Stomach (tissue), 9 donors: ENCODE results near the gene SSC5D. TPM values are rescaled to one million over a fixed set of nuclear protein-coding genes. Genes with fewer than 3 reads are reported as not detected.

Experiments used
- DNase-seq, 2 donors: peaks; one replicate each; pipeline versions ENCODE4 v3.0.0 to v3.0.0-alpha.2; 2013 to 2019
- H3K27ac ChIP-seq, 5 donors: fragments of 200-600 bp in 4 of 5; sonication (generic) in 4 of 5; one replicate each; pipeline ENCODE4 v1.5.1; 2013 to 2019; ENCODE audit warnings: mild to moderate bottlenecking in 1 of 5, moderate library complexity in 1 of 5
- H3K27me3 ChIP-seq, 3 donors: fragments of 200-600 bp; sonication (generic); one replicate each; pipeline ENCODE4 v1.5.1; 2017 to 2019; ENCODE audit warnings: mixed run types in 1 of 3
- H3K36me3 ChIP-seq, 4 donors: fragments of 200-600 bp; sonication (generic); 1 replicate in 3 of 4; 2 replicates in 1 of 4; pipeline ENCODE4 v1.5.1; 2016 to 2019
- H3K4me1 ChIP-seq, 4 donors: fragments of 200-600 bp; sonication (generic); one replicate each; pipeline ENCODE4 v1.5.1; 2016 to 2019
- H3K4me3 ChIP-seq, 4 donors: fragments of 200-600 bp; sonication (generic) in 3 of 4; one replicate each; pipeline ENCODE4 v1.5.1; 2016 to 2019; ENCODE audit warnings: mild to moderate bottlenecking in 1 of 4
- H3K9me3 ChIP-seq, 4 donors: fragments of 200-600 bp; sonication (generic); one replicate each; pipeline ENCODE4 v1.5.1; 2016 to 2019
- CTCF ChIP-seq, 7 experiments: fragments of 450-650 bp in 4 of 7; fragments of 200-600 bp in 3 of 7; sonication (generic) in 3 of 7; IDR thresholded peaks; one replicate each; pipeline ENCODE4 v1.5.1; 2016 to 2019; ENCODE audit warnings: antibody characterized with exemption in 7 of 7, control low read depth in 2 of 7, mild to moderate bottlenecking in 1 of 7
- EP300 ChIP-seq: sonication (generic); formaldehyde crosslinking; IDR thresholded peaks from one replicate; pipeline ENCODE4 v1.6.1; 2017; ENCODE audit warnings: antibody characterized with exemption
- POLR2A ChIP-seq, 4 donors: fragments of 450-650 bp; IDR thresholded peaks; one replicate each; pipeline ENCODE4 v1.6.1; 2016; ENCODE audit warnings: antibody characterized with exemption in 4 of 4, control low read depth in 2 of 4, mild to moderate bottlenecking in 1 of 4, moderate library complexity in 1 of 4
- POLR2AphosphoS5 ChIP-seq, 3 donors: sonication (generic); formaldehyde crosslinking; IDR thresholded peaks; one replicate each; pipeline ENCODE4 v1.6.1; 2016; ENCODE audit warnings: antibody characterized with exemption in 3 of 3
- WGBS, 5 donors: extraction: QIAGEN DNeasy Blood & Tissue Kit in 3 of 5; methylation state at CpG; one replicate each; pipeline versions ENCODE4 v1.1.5 to v1.1.7; 2013 to 2018; 5-methylcytosine and 5-hydroxymethylcytosine counted together
- intact Hi-C: fragments of 100-400 bp; cut with DNase I; formaldehyde crosslinking; loops from one replicate; pipeline ENCODE4 v1.15.1; 2023; ENCODE audit warnings: low total_unique reads
- polyA plus RNA-seq, 3 donors: library from polyadenylated mRNA; stranded (reverse); fragments of 200-250 nt; gene quantifications; one replicate each; pipeline ENCODE4 v1.2.3, GENCODE V29; 2013
- total RNA-seq, 5 donors: library from RNA; depleted of rRNA; stranded (reverse); fragments of >200 nt; gene quantifications; one replicate each; pipeline versions ENCODE4 v1.1.0 to v1.2.3, GENCODE V29; 2014 to 2016
- donor health status: healthy with polysubstance abuse.
- donor health status: Bipolar disorder and iron deficiency.
- donor health status: healthy.

SSC5D gene
- total and polyA plus RNA-seq, 8 donors = 0.46 to 15.1 (median 2.2) TPM; not detected in 1

- 49 to 56% (median 53%) methylated on average over 13 of the region's 13 CpGs for WGBS, 5 donors
- Histone ChIP-seq H3K27me3 (peaks cover 0 to 26% (median 0%) of the 10 kb centered on the region in 3 donors), H3K4me1 (peaks cover 12 to 54% (median 31%) of the 10 kb centered on the region in 4 donors), H3K27ac (peak overlapping the region in 1 of 5 donors; percentile 38), H3K4me3 (no peak overlapping the region), H3K9me3 (no peaks in the 10 kb centered on the region), H3K36me3 (no peaks in the 10 kb centered on the region)
- DNase-seq = no peak
- intact Hi-C loops = no loop called here
- TF ChIP-seq POLR2AphosphoS5 (IDR thresholded peaks at IDR 0.05) = no peak
- TF ChIP-seq EP300 = no peak
- no peak for TF ChIP-seq CTCF (IDR thresholded peaks at IDR 0.05)
- no peak for TF ChIP-seq POLR2A (IDR thresholded peaks at IDR 0.05)
Observed at GRCh38 chr19:55553217-55554182, 65.3 kb downstream of the SSC5D start.

- no peak for TF ChIP-seq POLR2AphosphoS5 (IDR thresholded peaks at IDR 0.05)
- TF ChIP-seq CTCF (IDR thresholded peaks at IDR 0.05) = no peak
- no peak for TF ChIP-seq EP300
- TF ChIP-seq POLR2A (IDR thresholded peaks at IDR 0.05) = no peak
- Histone ChIP-seq H3K27me3 (peaks cover 0 to 22% (median 0%) of the 10 kb centered on the region in 3 donors), H3K4me3 (no peak overlapping the region), H3K27ac (peak overlapping the region in 3 of 5 donors; percentile 41 to 72 (median 50)), H3K4me1 (peaks cover 12 to 47% (median 28%) of the 10 kb centered on the region in 4 donors), H3K9me3 (no peaks in the 10 kb centered on the region), H3K36me3 (no peaks in the 10 kb centered on the region)
- intact Hi-C loops = no loop called here
- DNase-seq = no peak
- 77 to 94% (median 85%) methylated on average over 9 of the region's 9 CpGs for WGBS, 5 donors
Observed at GRCh38 chr19:55554302-55554701, 66.1 kb downstream of the SSC5D start.

GRCh38 chr19:55554741-55555152 is 66.5 kb downstream of the SSC5D start:
- intact Hi-C loops = no loop called here
- WGBS, 5 donors = 33 to 67% (median 50%) methylated on average over 7 to 8 of the region's 8 CpGs

More at GRCh38 chr19:55554741-55555152, 66.5 kb downstream of the SSC5D start:
- Histone ChIP-seq H3K27ac (peak overlapping the region; percentile 41 to 72 (median 51)), H3K27me3 (peaks cover 0 to 19% (median 0%) of the 10 kb centered on the region in 3 donors), H3K4me1 (peaks cover 9 to 43% (median 25%) of the 10 kb centered on the region in 4 donors), H3K9me3 (no peaks in the 10 kb centered on the region), H3K4me3 (no peak overlapping the region), H3K36me3 (no peaks in the 10 kb centered on the region)
- peak; percentile 49 to 86 for DNase-seq
- TF ChIP-seq POLR2AphosphoS5 (IDR thresholded peaks at IDR 0.05) = no peak
- no peak for TF ChIP-seq CTCF (IDR thresholded peaks at IDR 0.05)
- no peak for TF ChIP-seq POLR2A (IDR thresholded peaks at IDR 0.05)
- TF ChIP-seq EP300 = no peak
